ENCODE data around the gene CSNK1G2.

CSNK1G2 gene

DNA sequence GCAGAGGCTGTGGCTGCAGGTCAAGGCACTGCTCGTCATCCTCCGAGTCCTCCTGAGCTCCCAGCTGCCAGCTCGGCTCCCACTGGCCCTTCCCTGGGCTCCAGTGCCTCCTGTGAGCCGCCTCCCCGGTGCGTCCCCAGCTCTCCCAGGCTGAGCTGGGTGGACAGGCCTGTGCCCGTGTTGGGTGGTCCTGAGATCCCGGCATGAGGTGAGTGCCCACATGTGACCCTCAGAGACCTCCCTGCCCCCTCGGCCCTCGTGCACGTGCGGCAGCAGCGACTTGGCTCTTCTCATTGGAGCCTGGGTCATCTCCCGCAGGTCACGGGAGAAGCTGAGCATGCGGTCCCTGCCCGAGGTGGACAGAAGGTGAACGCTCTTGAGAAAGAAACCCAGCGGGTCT is 20.3 kb upstream of the CSNK1G2 start:
- DNase-seq: no peak

DNA sequence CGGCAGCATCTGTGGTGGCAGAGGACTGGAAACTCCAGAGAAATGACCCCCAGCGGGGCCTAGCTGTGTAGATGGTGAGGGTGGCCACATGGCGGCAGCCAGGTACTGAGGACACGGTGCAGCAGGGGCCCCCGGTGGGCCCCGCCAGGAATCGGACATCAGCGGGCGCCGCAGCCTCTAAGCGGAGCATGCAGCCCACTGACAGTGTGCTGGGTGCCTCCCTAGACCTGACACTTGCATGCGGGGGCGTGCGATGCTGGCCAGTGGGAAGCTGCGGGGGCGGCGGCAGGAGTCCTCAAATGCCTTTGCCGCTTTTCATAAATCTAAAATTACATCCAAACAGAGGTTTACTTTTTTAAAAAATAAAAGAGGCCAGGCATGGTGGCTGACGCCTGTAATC is 19.6 kb upstream of the CSNK1G2 start:
- DNase-seq: no peak

DNA sequence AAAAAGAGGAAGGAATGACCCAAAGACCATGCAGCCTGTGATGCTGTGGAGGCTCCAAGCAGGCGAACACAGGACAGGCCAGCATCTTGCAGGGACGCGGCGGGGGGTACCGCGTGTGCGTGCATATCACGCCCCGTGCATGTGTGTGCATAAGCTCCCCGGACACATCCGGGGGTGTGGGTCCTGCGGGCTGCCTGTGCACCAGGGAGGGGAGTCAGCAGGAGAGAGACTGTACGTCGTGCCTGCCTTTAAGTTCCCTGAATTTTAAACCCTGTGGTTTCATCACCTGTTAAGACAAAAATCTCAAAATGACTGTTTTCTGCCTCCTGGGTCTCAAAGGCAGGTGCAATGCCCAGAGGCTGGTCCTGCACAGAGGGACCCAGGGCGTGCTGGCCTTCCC is 19.1 kb upstream of the CSNK1G2 start:
- DNase-seq: no peak

DNA sequence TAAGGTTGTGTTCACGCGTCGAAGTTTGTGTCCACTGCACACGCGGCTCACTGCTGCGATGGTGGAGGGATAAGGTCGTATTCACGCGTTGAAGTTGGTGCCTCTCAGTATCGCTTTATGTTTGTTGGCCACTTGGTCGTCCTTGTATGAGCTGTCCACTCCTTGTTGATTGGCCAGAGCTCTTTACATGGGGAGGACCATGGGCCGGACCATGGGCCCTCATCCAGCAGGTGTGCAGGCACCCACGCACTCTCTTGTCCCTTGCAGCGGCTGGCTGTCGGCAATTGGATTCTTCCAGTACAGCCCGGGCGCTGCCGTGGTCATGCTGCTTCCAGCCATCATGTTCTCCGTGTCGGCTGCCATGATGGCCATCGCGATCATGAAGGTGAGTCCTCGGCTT is 18.2 kb upstream of the CSNK1G2 start:
- no peak for DNase-seq

DNA sequence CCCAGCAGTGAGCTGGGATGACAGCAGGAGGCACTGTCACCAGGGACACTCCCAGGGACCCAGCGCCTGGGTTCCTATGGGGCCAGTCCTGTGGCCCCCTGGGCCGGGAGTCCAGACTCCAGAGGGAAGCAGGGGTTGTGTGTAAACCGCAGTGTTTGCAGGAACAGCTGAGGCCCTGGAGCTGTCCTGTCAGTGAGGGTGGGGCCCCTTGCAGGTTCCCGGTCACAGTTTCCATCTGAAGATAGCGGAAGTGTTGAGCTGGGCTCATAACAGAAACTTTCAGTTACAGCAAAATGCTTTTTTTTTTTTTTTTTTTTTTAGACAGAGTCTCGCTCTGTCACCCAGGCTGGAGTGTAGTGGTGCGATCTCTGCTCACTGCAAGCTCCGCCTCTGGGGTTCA is 17.7 kb upstream of the CSNK1G2 start:
- no peak for DNase-seq

DNA sequence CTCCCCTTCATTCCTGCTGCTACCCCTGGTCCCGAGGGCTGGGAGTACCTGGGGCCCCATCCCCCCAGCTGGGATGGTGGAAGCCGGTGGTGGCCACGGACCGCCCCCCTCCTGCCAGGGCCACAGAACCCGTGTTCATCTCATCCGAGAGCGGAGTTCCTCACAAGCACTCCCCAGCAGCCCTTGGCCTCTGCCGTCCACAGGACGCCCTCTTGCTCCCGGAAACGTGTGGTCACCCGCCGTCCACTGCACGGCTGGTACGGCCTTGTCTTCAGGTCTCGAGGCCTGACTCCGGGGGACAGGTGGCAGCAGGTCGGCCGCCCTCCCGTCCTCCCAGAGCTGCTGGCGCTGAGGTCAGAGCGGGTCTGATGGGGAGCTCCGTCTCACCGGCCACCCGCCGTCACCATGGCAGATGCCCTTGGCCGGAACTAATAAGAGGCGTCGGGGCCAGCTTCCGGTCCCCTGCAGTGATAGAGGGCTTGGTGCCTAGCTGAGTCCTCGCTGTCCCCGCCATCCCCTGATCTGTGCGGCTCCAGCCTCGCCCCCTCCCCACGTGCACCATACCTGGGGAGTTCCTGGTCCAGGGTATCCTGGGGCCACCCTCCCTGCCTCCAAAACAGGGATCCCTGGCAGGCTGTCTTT is 16.5 kb upstream of the CSNK1G2 start:
- DNase-seq: no peak

DNA sequence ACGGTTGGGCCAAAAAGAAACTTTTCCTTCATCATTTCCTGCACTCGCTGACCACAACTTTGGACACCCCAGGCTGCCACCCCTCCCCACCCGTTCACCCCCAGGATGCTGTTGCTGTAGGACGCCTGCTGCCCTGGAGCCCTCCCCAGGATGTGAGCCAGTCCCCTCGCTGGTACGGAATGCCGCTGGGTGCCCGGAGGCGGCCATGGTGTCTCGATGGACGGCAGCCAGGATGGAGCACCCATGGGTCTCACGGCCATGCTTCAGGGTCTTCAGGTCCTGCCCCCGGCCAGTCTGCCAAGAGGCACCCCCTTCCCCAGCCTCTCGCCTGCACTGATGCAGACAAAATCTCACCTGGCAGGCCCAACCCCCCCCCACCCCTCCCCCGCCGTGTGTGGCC is 15.4 kb upstream of the CSNK1G2 start:
- DNase-seq: no peak

DNA sequence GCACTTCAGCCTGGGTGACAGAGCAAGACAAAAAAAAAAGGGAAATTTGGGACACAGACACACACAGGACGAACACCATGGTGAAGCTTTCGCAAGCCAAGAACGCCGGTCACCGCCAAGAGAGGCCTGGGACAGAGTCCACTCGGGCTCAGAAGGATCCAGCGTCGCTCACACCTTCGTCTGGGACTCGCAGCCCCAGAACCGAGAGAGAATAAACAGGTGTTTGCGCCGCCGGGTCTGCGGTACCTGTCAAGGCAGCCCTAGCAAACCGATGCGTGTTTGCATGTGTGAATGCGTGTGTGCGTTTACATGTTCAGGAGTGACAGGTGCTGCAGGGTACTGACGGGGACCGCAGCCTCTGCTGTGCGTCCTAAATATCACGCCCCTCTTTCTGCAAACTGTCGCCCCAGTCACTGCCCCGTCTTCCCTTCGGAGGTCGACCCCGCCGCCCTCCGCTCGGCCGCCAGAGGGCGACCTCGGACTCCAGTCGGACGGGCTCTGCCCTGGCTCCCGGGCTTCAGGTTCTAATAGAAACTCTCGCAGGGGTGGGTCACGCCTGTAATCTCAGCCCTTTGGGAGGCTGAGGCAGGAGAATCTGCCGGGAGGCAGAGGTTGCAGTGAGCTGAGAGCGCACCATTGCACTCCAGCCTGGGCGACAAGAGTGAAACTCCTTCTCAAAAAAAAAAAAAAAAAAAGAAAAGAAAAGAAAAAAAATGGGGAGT is 11.8 kb upstream of the CSNK1G2 start:
- no peak for DNase-seq

DNA sequence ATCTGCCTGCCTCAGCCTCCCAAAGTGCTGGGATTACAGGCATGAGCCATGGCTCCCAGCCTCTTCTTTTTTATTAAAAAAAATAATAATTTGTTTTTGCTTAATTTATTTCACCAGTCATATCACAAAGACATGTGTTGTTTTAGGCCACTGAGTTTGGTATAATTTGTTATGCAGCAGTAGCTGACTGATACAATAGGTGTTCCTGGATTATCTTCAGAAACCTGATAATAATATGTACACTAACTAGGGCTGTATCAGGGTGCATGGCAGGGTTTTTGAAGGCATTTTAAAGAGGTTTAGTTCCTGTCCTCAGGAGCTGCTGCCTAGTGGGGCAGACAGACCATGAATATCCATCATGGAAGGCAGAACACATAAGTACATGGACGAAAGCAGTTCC is 9.5 kb upstream of the CSNK1G2 start:
- no peak for DNase-seq

DNA sequence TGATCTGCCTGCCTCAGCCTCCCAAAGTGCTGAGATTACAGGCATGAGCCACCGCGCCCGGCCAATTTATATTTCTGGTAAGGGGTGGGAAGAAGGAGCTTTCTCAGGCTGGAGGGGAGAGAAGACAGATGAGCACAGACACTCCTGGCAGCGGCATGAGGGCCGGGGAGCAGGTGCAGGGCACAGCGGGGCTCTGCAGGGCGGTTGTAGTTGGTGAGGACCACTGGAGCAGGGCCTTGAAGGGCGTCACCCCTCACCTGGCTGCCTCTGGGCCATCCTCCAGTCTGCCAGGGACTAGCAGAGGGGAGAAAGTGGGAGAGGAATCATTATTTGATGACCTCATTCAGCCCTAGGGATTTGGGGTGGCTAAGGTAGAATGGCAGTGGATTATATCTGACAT is 8.6 kb upstream of the CSNK1G2 start:
- DNase-seq: no peak

DNA sequence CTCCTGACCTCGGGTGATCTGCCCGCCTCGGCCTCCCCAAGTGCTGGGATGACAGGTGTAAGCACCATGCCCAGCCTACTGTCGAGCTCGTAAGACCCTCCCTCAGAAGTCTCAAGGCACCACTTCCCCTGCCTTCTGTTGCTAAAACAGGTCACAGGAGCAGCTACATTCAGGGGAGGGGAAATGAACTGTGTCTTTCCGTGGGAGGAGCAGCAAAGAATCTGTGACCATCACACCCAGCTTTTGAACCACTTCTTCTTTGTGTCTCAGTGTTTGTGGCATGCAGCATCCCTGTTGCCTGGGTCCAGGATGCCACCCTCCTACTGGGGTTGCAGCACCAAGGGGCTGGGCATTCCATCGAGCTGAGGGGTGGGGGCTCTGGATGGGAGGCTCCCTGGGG is 7.7 kb upstream of the CSNK1G2 start:
- DNase-seq: no peak

DNA sequence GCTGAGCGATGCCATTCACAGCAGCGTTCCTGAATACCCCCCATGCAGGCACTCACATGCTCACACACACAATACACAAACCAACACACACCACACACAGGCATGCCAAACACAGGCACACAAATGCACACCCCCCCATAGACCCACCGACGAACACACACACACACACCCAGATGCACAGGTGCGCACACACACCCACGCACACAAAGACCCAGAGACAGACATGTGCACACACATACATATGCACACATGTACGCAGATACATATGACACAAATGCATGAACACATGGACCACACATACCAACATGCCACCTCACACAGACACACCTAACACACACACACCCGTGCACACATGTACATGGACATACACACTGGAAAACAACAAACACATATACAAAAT is 7.0 kb upstream of the CSNK1G2 start:
- DNase-seq: no peak

DNA sequence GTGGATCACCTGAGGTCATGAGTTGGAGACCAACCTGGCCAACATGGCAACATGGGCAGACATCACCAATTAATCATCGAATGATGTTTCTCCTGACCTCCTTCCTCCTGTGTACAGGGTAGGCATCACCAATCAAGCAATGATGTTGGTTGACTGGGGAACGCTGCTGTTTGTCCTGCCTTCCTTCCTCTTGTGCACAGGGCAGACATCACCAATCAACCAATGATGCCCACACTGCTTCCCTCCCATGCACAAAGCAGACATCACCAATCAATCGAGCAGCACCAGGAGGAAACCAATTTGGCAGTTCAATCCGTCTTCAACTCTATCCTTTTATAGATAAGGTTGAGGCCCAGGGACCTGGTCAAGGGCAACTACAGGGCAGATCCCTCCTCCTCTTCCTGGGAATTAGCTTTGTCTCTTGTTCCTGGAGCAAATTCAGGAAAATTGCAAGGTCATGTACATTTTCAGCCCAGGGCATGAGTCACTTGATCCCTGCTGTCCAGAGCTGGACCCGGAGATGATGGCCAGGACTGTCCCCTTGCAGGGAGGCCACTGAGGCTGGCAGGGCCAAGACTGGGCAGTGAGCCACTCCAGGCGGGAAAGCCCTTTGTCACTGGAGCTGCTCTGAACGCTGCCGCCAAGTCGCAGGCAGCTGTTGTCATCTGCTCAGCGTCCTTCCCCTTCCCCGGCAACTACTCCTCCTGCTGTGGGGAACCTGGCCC is 5.3 kb upstream of the CSNK1G2 start:
- DNase-seq: no peak

DNA sequence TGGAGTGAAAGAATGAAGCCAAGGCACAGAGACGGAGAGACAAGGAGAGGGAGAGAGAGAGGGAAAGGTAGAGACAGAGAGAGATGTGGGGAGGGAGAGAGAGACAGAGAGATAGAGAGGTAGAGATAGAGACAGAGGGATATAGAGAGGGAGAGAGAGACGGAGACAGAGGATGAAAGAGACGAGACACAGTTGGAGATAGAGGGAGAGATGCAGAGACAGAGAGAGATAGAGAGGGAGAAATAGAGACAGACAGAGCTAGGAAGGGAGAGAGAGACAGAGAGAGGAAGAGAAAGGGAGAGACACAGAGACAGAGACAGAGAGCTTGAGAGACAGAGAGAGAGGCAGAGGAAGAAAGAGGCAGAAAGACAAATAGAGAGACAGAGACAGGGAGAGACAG is 4.5 kb upstream of the CSNK1G2 start:
- DNase-seq: no peak

DNA sequence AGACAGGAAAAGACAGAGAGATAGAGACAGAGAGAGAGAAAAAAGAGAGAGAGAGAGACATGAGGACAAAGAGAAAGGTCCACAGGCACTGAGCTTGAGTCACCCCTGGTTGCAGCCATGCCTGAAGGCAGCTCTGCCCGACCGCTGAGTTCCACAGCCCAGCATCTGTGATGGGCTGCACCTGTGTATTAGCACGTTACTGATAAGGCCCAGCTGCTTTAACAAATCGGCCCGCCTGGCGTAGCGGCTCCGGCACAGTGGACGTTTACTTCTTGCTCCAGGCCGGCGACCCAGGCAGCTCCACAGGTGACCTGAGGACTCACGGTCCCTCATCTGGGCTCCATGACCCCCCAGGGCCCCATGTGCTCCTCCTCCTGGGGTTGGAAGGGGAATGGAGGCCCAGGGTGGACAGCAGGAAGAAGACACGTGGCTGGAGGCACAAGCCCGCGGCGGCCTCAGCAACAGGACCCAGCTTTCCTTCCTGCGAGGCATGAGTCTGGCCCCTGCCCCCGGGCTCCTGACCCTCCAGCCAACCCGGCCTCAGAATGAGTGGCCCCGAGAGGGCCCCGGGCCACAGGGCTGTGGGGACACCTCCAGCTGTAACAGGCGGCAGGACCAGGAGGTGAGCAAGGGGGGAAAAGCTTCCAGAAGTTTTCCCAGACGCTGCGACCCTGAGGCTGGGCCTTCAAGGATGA is 3.9 kb upstream of the CSNK1G2 start:
- no peak for DNase-seq

DNA sequence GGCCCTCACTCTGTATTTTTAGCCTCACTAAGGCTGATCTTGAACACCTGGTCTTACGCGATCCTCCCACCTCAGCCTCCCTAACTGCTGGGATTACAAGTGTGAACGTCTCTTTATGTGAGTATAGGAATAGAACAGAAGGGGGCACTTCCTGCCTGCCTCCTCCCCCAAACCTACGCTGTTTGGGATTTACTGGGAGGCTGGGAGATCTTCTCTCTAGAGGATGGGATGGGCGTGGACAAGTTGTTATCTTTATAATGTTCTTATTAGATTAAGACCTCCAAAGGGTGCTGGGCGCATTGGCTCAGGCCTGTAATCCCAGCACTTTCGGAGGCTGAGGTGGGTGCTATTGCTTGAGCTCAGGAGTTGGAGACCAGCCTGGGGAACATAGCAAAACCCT is 2.9 kb upstream of the CSNK1G2 start:
- no peak for DNase-seq

DNA sequence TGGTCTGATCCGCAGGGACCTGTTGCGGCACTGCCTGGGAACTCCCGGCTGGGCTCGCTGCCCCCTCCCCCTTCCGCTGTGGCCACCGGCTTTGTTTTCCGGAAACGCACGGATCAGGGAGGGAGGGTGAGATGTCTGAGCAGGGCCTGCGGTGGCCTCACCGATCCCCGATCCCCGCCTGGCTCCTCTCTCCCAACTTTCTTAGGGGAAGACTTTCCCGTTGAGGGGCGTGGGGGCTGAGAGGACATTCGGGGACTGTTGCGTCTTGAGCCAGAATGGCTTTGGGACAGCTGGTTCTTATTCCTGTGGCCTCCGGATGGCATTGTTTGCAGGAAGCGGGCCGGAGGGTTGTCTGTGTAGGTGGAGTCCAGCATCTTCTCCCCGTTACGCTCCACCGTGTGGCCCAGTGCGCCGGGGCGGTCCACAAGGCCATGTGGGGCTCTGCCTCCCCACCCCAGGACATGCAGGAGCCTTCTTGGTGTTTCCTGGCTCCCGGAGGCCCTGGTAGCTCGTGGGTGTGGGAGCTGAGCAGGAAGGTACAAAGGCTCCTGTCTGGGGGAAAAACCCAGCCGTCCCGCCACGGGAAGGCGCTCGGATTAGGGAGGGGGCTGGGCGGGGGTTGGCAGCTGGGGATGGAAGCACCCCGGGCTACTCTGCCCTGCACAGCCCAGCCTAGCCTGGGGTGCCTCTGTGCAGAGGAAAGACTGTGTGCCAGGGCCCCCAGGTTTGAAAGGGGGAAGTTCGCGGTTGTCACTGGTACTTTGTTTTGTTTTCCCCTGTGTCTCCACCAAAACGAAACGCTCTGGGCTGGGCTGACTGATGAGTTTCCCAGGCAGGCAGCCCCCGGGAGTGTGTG is 1.3 kb downstream of the CSNK1G2 start:
- no peak for DNase-seq

DNA sequence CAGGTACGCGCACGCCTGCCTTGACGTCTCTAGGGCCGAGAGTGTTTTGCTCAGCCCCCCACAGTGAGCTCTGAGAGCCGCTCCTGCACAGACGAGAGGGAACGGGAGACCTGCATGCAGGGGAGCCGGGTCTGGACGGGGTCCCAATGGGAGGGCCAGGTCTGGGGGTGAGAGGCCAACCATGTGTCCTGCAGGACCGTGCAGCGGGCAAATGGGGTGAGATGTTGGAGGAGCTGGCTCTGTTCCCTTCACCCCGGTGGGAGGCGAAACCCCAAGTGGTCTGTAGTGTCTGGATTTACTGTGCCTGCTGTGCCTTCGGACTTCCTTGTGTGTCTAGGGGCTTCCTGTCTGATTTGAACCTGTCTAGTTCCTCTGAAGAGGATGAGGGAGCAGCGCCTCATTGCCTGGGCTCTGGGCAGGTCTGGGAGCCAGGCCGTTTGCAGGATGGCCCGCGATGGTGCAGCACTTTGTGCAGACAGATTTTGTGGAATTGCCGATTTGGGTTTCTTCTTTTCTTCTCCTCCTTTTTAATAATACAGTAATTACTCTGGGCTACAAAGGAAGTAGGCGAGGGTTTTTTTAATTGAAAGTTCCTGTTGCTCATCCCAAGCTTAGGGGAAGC is 2.1 kb downstream of the CSNK1G2 start:
- no peak for DNase-seq

DNA sequence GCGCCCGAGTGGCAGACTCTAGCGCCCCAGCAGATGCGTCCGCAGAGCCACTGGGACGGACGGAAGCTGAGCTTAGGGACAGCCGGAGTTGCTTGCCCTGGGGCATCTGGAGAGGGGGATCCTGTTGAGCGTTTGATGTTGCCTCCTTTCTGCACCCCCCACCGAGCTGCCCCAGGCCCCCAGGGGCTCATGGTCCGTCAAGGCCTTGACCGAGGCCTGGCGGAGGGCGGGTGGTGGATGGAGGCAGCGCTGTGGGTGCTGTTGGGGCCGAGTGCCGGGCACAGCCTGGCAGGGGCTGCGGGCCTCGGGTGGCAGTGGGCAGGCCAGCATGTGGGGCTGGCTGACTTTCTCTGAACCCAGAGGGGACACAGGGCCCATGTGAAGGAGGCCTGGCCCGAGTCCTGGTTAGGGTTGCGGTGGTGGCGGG is 2.7 kb downstream of the CSNK1G2 start:
- DNase-seq: no peak

DNA sequence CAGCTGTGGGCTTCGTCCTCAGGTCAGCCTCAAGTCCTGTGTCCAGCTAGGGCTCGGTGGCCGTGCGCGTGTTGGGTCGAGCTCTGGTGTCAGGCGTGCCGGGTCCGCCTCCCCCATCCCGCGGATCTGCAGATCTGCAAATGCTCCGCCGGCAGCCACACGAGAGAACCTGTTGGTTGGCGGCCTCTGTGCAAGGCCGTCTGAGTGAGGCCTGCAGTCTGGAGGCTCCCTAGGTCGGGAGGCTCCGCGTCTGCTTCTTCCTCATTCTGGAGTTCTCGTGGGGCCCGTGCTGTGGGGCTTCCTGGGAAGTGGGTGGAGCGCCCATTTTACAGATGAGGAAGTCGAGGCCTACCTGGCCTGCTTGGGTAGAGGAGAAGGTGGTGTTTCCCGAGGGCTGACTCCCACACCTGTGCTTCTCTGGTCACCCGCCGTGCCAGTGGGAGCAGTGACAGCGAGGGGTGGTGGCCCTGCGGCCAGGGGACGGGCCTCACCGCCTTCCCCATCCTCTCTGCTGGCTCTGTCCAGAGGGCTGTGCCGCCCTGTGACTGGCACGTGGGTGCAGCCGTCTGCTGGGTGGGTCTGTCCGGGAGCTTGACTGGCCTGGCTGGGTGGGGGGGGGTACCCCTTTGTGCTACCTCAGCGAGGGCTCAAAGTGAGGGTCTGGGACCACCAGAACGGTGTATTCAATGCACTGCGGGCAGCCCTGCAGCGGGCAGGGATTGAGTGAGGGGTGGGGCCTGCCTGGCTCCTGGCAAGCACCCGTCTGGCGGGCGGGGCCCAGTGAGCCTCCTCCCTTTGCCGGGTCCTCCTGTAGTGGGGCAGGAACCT is 3.3 kb downstream of the CSNK1G2 start:
- DNase-seq: no peak

DNA sequence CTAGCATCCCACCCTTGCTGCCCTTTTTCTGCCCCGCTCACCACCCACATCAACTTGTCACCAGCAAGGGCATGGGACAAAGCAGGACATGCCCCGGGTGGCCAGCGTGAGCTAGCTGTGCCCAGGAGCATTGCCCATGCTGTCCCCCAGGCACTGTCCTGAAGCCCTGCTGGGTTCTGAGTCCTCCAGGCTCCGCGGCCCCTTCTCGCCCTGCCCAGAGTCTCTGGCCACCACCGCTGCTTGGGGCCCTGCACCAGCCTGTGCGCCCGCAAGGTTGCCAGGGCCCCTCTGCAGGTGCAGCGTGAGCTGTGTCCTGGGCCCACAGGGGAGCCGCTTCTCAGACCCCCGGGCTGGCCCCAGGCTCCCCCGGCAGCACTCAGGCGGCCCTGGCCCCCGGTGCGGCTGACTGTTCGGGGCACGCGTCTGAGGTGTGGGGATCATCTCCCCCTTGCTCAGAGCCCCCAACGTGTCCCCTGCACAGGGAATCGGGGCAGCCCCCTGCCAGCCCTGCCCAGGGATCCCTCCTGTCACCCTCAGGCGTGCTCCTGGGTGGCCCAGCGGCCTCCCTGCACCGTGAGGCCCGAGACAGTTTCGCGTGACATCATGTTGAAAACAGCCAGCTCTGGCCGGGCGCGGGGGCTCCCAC is 4.1 kb downstream of the CSNK1G2 start:
- no peak for DNase-seq

Measured in SIG-M5 (cell line).